Colonic mucosa (tissue), 4 donors: ENCODE data around the gene DLG3. TPM values are rescaled to one million over a fixed set of nuclear protein-coding genes. Genes with fewer than 3 reads are reported as not detected.
"Not testable (repeated sequence)": the region's sequence is repeated elsewhere in the genome, so short reads cannot be mapped to it uniquely, and the experiment has no call there.

Experiments used
- DNase-seq: peaks from one replicate; pipeline ENCODE4 v3.0.0-alpha.2; 2020
- H3K27ac ChIP-seq: fragments of 200-600 bp; one replicate; pipeline ENCODE4 v1.8.0; 2021
- H3K27me3 ChIP-seq: fragments of 200-600 bp; one replicate; pipeline ENCODE4 v1.8.0; 2021
- H3K36me3 ChIP-seq: fragments of 200-600 bp; one replicate; pipeline ENCODE4 v1.8.0; 2021
- H3K4me1 ChIP-seq: fragments of 200-600 bp; one replicate; pipeline ENCODE4 v1.8.0; 2021; ENCODE audit warnings: mild to moderate bottlenecking
- H3K4me3 ChIP-seq: fragments of 200-600 bp; one replicate; pipeline ENCODE4 v1.8.0; 2021
- H3K9ac ChIP-seq, 2 donors: one replicate each; pipeline ENCODE4 v1.7.0; 2013; ENCODE audit warnings: control low read depth in 2 of 2, low read depth in 2 of 2, low read length in 2 of 2
- H3K9me3 ChIP-seq: fragments of 200-600 bp; one replicate; pipeline ENCODE4 v1.8.0; 2021
- intact Hi-C: fragments of 100-400 bp; cut with DNase I; formaldehyde crosslinking; loops from one replicate; pipeline ENCODE4 v1.14.1; 2022
- total RNA-seq, 2 donors: library from RNA; stranded (reverse); fragmentation: NEBNext Ultra II Directional in 1 of 2; extraction: Animal tissue kit (Norgen Biotek cat#: 25700) in 1 of 2; gene quantifications; one replicate each; pipeline ENCODE4 v1.2.1, GENCODE V29; 2021
- TF ChIP-seq, protein P1 (sequence below): fragments of 200-600 bp; IDR thresholded peaks from one replicate; pipeline ENCODE4 v1.8.0; 2022; ENCODE audit warnings: antibody characterized with exemption, mild to moderate bottlenecking
- donor health status: healthy.
- donor health status: DM: no; HTN: no; CAD: no.
- donor health status: DM: no; HTN: no; CAD: no.

The DLG3 gene
- total RNA-seq, result 10 to 100 TPM; 68.9 to 78.9 TPM

- no peak for DNase-seq
- no peaks in the 10 kb centered on the region for H3K4me1 ChIP-seq
Measured at GRCh38 chrX:70444326-70444945, at the start of gene DLG3. TSS of gene DLG3 (plus strand) at chrX:70444835. CDS start at chrX:70445202, 367 bp downstream.

DNA sequence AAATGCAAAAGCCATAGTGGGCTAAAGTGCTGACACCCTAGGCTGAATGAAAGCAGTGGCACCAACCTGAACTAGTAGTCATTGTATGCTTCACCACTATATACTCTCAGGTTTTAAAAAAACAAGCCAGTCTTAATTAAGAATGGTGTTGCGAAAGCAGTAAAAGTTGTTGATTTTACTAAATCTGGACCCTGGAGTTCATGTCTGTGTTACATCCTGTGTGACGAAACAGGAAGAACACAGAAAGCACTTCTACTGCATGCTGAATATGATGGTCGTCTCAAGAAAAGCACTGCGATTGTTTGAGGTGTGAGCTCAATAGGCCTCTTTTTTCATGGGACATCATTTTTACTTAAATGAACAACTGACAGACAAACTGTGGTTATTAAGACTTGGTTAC, 45.7 kb upstream of the DLG3 start:
- Histone ChIP-seq H3K4me3 (no peak overlapping the region), H3K9me3 (no peaks in the 10 kb centered on the region), H3K9ac (no peak overlapping the region), H3K27me3 (no peaks in the 10 kb centered on the region), H3K4me1 (no peaks in the 10 kb centered on the region), H3K36me3 (no peaks in the 10 kb centered on the region), H3K27ac (no peak overlapping the region)
- TF ChIP-seq, protein P1, sequence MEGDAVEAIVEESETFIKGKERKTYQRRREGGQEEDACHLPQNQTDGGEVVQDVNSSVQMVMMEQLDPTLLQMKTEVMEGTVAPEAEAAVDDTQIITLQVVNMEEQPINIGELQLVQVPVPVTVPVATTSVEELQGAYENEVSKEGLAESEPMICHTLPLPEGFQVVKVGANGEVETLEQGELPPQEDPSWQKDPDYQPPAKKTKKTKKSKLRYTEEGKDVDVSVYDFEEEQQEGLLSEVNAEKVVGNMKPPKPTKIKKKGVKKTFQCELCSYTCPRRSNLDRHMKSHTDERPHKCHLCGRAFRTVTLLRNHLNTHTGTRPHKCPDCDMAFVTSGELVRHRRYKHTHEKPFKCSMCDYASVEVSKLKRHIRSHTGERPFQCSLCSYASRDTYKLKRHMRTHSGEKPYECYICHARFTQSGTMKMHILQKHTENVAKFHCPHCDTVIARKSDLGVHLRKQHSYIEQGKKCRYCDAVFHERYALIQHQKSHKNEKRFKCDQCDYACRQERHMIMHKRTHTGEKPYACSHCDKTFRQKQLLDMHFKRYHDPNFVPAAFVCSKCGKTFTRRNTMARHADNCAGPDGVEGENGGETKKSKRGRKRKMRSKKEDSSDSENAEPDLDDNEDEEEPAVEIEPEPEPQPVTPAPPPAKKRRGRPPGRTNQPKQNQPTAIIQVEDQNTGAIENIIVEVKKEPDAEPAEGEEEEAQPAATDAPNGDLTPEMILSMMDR, result no peak
- DNase-seq, result no peak
- intact Hi-C loops, result no loop called here

More at GRCh38 chrX:70444326-70444945, at the start of gene DLG3:
- Histone ChIP-seq H3K9ac (no peak within 1 kb of the TSS), H3K9me3 (no peaks in the 10 kb centered on the region), H3K27ac (no peak within 1 kb of the TSS), H3K4me3 (no peak within 1 kb of the TSS), H3K27me3 (peaks cover 20% of the 10 kb centered on the region), H3K36me3 (no peaks in the 10 kb centered on the region)
- TF ChIP-seq, protein P1, result no peak
- intact Hi-C loops, result no loop called here

- H3K9me3 ChIP-seq, H3K4me3 ChIP-seq, DNase-seq, H3K36me3 ChIP-seq, H3K27ac ChIP-seq, intact Hi-C loops, H3K27me3 ChIP-seq, H3K4me1 ChIP-seq, H3K9ac ChIP-seq: not testable (repeated sequence)
Measured at GRCh38 chrX:70400181-70400580, 44.5 kb upstream of the DLG3 start.

- Histone ChIP-seq H3K4me1 (no peaks in the 10 kb centered on the region), H3K9me3 (no peaks in the 10 kb centered on the region), H3K4me3 (no peak overlapping the region), H3K9ac (no peak overlapping the region), H3K27me3 (no peaks in the 10 kb centered on the region), H3K27ac (no peak overlapping the region), H3K36me3 (no peaks in the 10 kb centered on the region)
- intact Hi-C loops, result no loop called here
- TF ChIP-seq, protein P1, result no peak
- DNase-seq, result no peak
Measured at GRCh38 chrX:70402721-70403120, 41.9 kb upstream of the DLG3 start.

DNA sequence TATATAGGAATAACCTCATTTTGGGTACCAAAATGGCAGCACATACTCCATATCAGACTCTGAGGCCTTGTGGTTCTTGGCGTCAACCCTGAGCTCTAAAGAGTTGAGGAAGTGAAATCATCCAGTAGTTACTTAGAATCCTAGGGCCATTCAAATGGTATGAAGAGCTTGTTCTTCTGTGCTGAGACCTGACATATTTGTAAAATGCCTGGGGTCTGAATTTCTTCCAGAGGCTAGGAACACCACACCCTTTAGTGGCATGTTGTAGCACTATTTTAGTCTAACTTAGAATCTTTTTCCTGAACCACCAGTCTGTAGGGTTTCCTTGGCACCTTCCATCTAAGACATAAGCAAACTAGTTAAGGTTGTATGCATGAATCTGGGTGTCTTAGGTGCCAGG, 39.6 kb upstream of the DLG3 start:
- TF ChIP-seq, protein P1, result no peak
- Histone ChIP-seq H3K27ac (no peak overlapping the region), H3K27me3 (no peaks in the 10 kb centered on the region), H3K9ac (no peak overlapping the region), H3K4me3 (no peak overlapping the region), H3K4me1 (no peaks in the 10 kb centered on the region), H3K9me3 (no peaks in the 10 kb centered on the region), H3K36me3 (no peaks in the 10 kb centered on the region)
- intact Hi-C loops, result no loop called here
- DNase-seq, result no peak

GRCh38 chrX:70410921-70411320, 33.7 kb upstream of the DLG3 start:
- H3K27me3 ChIP-seq, result no peaks in the 10 kb centered on the region
- H3K4me3 ChIP-seq, result no peak overlapping the region
- H3K9ac ChIP-seq, result no peak overlapping the region
- no peaks in the 10 kb centered on the region for H3K36me3 ChIP-seq
- no peaks in the 10 kb centered on the region for H3K9me3 ChIP-seq
- intact Hi-C loops, result no loop called here
- TF ChIP-seq, protein P1, result no peak
- no peaks in the 10 kb centered on the region for H3K4me1 ChIP-seq
- H3K27ac ChIP-seq, result no peak overlapping the region
- DNase-seq, result no peak
